ENCODE results near the gene MYO7B.

MYO7B gene

DNA sequence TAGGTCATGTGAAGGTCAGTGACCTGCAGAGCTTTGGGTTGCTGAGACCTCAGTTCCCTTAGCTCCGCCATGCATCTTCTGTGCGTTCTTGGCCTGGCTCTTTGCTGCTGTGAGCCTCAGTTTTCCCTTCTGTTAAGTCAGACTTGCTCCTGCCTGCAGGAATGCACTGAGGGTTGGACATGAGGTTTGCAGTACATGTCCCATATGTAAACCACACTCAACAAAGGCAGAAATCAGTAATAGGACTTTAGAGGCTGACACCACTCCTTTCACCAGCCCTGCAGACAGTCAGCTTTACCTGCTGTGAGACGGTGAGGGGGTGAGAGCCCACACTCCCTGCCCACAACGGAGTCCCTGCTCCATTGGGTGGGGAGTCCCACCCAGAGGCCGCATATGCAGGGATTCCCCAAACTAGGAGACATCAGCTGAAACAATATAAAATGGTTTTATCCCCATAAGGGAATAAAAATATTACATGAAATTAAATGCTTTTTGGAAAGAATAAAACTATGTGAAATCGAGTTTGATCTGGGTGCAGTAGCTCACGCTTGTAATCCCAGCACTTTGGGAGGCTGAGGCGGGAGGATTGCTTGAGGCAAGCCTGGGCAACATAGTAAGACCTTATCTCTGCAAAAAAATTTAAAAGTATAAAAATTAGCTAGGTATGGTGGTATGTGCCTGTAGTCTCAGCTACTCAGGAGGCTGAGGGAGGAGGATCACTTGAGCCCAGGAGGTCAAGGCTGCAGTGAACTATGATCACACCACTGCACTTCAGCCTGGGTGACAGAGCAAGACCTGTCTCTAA, 55.1 kb downstream of the MYO7B start:
- DNase-seq = no peak

DNA sequence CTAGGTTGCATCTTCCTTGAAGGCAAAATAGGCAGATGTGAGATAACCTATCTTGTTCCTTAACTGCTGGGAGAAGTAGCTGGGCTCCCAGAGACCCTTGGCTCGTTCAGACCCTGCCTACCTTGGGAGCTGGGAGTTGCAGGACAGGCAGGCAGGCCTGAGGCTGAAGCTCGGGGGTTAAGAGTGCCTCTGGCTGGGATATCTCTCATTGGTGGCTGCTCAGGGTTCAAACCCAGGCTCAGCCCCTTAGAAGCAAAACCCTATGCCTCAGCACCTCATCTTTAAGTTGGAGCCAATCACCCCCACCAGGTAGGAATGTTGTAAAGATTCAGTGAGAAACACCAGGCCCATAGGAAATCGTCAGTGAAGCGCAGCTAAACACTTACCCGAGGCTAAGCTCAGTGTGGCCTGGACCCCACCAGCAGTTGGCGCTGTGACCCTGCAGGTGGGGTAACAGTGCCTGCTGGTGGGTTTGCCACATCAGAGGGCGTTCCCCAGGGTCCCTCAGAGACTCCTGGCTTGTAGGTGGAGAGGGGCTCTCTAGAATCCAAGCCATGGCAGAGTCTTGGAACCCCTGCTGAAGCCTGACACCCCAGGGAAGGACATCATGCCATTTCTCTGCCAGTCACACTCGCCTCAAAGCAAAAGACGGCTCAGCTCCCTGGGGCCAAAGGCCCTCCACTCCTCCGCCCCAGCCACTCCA, 55.9 kb downstream of the MYO7B start:
- peak; percentile 64 for DNase-seq

DNA sequence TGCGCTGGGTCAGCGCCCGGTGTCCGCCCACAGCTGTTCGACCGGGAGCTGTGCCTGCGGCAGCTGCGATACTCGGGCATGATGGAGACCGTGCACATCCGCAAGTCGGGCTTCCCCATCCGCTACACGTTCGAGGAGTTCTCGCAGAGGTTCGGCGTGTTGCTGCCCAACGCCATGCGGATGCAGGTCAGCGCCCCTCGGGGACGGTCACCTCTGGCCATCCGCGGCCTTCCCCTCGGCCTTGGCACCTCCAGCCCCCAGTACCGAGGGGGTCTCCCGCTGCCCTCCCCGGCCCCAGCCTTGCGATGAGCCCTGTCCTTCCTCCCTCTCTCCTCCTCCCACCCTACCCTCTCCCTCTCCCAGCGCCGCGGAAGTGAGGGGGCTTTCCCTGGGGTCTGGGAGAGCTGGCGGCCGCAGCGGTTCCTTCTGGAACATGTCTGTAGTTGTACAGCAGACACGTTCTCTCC, 57.3 kb downstream of the MYO7B start:
- DNase-seq = no peak

DNA sequence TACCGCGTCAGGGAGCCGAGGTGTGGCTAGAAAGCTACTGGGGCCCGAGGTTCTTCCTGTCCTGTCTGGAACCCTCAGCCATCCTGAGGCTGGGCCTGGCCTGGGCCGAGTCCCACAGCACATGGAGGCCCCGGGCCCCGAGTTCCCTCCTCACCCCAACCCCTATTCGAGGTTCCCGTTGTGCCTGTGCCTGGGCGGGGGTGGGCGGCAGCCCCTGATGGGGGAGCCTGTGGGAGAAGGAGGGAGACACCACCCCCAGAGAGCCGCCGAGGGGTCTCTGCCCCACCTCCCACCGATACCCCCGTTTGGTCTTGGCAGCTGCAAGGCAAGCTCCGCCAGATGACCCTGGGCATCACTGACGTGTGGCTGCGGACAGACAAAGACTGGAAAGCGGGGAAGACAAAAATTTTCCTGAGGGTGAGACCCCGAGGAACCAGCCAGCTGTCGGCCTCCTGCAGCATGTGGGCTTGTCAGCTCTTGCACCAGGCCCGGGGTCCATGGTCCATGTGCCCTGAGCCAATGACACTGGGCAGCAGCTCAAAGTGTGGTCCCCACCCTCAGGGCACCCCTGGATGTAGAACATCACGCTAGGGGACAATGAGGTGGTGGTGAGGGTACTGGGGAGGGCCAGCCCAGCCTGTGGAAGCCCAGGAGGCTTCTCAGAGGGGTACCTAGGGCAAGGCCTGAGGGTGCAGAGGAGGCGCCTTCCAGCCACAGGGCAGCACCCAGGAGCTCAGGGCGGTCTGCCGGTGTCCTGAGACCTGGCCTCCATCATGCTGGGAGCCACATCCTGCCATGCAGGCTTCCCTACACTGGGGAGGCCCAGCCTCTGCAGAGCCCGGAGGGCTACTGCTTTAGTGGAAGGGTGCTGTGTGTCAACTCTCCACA, 58.0 kb downstream of the MYO7B start:
- no peak for DNase-seq

DNA sequence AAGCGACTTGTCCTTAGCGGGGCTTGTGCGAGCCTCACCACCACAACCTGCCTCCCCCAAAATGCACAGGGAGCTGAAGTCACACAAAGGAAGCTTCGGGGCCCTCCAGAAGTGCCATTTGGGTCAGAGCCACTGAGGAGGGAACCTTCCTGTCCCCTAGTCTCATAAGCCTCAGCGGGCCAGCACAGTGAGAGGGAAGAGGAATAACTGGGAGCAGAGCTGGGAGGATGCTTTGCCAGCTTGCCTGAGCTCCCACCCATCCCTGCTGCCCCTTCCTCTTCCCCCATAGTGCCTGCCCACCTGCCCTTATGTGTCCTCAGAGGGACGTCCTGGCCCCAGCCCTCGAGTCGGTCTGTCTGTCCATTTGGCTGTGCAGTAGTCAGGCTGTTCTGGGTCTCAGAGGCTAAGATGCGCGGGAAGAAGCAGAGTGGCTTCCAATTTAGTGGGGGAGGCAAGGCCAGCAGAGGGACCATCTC, 58.7 kb downstream of the MYO7B start:
- no peak for DNase-seq

DNA sequence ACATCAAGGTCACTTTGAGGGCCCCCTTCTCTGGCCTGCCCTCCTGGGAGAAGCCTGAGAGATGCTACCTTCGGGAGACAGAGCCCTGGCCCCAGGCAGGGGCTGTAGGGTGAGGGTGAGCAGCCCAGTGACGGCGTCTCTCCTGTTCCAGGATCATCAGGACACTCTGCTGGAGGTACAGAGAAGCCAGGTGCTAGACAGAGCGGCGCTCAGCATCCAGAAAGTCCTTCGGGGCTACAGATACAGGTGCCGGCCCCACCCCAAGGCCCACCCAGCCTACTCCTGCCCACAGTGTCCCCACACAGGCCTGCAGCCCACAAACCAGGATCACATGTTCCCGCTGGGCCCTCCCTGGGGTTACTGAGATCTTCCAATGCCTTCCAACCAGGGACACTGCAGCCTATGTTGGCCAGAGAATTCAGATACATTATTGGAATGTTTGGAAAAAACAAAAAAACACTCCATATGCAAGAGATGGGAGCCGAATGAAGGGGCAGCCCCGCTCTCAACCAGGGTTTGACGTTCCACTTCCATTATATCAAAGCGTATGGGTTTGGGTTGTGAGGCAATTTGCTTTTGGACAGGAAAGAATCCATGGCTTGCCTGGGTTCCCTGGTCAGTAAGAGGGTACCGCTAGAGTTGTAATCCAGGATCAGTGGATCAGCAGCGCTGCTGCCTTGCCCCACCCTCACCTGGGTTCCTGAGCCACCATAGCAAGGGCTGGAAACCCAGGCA, 61.0 kb downstream of the MYO7B start:
- no peak for DNase-seq

DNA sequence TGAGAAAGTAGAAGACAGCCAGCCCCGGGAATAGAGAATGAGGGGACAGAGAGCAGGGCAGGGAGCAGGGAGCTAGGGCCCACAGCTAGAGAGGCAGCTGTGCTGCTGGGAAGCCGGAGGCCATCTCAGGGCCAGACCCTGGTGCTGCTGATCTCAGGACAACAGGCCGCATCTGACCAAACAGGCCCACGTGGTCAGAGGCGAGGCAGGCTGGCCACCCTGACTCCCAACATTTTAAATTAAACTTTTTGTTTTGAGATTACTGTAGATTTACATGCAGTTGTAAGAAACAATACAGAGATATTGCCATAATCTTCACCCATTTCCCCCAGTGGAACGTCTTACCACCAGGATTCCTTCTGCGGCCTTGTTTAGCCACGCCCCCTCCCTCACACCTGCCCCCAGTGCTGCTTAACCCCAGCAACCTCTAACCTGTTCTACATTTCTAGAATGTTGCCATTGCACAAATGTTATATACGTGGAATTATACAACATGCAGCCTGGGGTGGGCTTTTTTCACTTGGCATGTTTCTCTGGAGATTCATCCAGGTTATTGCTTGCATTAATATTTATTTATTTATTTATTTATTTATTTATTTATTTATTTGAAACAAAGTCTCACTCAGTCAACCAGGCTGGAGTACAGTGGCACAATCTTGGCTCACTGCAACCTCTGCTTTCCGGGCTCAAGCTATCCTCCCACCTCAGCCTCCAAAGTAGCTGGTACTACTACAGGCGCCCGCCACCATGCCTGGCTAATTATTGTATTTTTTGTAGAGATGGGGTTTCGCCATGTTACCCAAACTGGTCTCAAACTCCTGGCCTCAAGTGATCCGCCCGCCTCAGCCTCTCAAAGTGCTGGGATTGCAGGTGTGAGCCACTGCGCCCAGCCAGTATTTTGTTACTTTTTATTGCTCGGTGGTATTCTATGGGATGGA, 61.8 kb downstream of the MYO7B start:
- no peak for DNase-seq

DNA sequence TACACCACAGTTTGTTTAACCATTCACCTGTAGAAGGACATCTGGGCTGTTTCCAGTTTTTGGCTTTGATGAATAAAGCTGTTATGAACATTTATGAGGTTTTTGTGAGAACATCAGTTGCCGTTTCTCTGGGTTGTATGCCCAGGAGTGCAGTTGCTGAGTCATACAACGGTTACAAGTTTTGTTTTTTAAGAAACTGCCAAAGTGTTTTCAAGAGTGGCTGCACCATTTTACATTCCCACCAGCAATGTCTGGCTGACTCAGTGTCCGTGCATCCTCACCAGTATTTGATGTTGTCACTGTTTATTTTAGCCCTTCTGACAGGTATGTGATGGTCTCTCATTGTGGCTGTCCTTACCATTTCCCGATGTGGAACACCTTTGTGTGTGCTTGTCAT, 62.5 kb downstream of the MYO7B start:
- no peak for DNase-seq

DNA sequence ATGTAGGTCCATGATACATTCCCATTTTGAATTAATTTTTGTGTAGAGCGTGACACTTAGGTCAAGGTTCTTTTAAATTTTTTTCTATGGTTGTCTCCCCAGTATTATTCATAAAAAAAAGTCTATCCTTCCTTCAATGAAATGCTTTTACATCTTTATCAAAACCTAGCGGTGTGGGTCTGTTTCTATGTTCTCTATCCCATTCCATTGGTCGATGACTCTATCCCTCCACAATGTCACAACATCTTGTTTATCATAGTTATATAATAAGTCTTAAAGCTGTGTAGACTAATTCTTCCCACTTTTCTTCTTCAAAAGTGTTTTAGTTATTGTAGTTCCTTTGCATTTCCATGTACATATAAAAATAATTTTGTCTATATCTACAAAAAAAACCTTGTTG, 63.2 kb downstream of the MYO7B start:
- no peak for DNase-seq

DNA sequence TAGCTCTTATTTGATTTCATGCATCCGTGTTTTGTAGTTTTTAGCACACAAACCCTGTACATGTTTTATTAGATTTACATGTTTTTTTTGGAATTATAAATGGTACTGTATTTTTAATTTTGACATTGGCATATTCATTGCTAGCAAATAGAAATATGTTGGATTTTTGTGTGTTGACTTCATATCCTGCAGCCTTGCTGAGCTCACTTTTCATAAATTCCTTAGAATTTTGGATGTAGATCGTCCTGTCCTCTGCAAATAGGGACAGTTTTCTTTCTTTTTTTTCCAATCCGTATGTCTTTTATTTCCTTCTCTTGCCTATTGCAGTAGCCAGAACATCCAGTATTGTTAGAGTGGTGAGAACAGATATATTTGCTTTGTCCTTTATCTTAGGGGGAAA, 63.7 kb downstream of the MYO7B start:
- no peak for DNase-seq

DNA sequence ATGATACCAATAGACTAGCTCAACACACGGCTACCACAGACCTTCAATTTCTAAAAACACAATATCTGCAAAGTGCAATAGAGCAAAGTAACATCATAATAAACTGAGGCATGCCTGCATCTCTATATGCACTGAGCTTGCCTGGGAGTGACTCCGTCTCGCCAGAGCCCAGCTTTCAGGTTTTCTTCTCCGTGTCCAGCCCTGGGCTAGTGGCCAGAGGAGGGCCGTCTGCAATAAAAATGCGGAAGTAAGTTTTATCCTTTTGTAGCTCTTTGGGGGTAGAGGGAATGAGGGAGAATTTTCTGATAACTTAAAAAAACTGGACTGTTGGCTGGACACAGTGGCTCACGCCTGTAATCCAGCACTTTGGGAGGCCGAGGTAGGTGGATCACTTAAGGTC, 69.5 kb downstream of the MYO7B start:
- no peak for DNase-seq

DNA sequence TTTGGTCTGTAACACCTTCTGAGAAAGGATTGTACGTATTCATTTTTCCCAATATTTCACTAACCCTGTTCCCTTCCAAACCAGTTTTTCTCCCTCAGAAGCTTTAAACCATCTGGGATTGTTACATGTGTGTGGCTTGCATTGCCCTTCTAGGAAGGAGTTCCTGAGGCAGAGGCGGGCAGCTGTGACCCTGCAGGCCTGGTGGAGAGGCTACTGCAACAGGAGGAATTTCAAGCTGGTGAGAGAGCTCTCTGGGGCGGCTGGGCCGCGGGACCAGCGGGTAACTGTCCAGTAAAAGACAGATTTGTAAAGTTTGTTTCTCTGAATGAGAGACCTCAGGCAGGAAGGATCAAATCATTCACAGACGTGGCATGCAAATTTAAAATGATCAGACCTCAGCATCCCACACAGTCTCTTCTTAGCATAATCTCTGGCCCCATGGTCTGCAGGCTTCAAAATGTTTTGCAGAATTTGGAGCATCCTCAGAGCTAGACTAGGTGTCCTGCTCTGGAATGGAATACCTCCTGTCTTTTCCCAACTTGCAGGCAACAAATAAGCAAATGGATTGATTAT, 70.3 kb downstream of the MYO7B start:
- DNase-seq = no peak

DNA sequence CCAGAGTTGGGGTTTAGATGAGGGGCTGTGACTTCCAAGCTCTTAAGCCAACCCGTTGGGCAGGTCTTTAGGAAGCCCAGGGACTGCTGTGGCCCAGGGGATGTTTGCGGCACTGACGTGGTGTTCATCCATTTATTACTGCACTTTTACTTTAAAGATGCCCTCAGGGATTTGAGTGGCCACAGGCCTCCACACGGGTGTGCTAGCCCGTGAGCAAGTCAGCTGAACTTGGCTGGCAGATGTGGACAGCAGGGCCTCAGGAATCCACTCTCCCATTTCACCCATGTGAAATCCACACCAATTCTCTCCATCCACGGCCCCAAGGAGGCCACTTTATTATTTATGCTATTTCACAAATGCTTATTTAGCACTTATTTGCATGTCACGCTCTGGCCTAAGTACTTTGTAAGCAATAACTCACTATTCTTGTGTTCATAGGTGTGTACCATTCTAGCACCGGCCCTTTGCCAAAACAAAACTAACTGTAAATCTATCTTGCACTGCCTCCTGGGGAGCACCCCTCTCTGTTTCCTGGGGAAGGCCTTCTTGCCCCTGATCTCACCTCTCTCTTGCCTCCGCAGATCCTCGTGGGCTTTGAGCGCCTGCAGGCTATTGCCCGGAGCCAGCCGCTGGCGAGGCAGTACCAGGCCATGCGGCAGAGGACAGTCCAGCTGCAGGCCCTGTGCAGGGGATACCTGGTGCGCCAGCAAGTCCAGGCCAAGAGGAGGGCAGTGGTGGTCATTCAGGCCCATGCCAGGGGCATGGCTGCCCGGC, 71.3 kb downstream of the MYO7B start:
- no peak for DNase-seq

DNA sequence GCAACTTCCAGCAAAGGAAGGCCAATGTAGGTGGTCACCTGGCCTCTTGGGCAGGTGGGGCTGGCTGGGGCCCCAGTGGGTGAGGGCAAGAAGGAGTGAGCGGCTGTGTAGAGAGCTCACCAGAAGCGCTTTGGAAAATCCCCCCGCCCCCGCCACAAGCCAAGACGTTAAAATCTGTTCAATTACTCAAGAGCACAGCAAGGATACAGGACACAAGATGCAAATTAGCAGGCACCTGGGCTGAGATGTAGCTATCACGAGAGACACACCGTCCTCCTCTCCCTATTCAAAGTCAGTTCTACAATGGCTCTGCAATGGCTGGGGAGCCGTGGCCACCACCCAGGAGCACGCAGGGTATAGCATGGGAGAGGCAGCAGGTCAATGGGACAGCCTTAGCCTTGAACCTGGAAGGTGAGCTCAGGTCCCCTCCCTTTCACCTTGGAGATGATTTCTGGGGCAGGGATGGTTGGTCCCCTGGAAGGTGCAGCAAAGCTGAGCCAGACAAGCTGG, 72.0 kb downstream of the MYO7B start:
- no peak for DNase-seq

DNA sequence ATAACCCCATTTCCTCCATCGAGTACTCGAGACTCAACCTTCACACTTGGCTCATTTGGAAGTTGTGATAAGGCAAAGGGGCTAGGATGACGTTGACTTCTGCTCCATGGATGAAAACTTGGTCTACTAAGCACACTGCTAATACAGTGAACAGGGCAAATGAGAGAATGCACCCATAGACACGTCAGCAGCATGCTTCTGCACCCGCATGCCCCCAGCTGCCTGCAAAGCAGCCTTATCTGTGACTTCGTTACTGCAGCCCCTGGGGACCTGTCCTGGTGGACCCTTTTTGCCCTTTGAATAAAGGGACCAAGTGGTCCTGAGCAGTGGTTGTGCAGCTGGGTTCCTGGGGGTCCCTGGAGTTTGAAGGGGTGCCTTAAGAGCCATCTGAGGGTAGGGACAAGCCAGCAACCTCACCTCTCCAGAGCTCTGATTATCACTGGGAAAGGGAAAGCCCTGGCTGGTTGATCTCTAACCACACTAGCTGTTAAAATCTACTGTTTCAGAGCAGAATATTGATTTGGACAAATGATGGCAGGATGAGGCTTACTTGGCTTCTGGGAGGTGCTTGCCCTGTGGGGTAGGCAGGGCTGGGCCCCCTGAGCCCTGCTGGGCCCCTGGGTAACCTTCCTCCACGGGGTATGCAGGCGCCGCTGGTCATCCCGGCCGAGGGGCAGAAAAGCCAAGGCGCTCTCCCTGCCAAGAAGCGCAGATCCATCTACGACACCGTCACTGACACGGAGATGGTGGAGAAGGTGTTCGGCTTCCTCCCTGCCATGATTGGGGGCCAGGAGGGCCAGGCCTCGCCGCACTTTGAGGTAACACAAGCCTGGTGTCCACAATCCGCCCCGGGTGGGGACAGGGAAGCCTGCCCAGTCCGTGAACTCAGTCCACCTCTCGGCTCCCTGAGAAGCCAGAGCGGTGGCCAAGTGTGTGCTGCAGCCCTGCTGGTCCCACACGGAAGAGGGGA, 72.9 kb downstream of the MYO7B start:
- DNase-seq = no peak

DNA sequence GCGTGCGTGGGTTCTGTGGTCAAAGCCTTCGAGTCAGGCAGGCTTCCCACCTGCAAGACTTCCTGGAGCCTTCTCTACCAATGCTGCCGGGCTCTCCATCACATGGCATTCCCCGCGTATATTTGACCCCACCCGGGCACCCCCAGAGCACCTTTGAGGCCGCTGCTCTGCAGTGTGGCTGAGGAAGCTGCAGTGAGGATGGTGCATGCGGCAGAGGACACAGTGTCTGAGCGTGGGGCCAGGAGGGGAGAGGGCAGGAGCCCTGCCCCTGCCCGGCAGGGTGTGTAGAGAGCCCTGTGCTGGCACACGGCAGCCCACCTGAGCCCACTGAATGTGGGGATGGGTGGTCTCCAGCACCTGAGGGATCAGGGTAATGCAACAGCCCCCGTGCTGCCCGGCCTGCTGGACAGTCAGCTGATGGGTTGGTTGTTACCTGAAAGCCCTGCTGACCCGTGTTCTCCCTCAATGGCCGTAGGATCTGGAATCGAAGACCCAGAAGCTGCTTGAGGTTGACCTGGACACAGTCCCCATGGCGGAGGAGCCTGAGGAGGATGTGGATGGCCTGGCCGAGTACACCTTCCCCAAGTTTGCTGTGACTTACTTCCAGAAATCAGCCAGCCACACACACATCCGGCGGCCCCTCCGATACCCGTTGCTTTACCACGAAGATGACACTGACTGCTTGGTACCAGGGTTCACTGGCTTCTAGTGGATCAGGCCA, 73.7 kb downstream of the MYO7B start:
- DNase-seq = no peak

DNA sequence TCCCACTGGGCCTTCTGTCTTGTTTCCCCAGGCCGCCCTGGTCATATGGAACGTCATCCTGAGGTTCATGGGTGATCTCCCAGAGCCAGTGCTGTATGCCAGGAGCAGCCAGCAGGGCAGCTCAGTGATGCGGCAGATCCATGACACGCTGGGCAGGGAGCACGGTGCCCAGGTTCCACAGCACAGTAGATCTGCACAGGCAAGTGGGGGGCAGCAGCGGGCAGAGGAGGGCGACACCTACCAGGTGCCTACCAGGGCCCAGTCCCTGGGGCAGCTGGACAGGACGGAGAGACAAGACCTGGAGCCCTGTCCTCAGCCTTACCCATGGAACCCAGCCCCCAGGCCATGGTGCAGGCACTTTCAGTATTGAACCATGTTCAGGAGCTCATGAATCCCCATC, 74.3 kb downstream of the MYO7B start:
- DNase-seq = no peak

DNA sequence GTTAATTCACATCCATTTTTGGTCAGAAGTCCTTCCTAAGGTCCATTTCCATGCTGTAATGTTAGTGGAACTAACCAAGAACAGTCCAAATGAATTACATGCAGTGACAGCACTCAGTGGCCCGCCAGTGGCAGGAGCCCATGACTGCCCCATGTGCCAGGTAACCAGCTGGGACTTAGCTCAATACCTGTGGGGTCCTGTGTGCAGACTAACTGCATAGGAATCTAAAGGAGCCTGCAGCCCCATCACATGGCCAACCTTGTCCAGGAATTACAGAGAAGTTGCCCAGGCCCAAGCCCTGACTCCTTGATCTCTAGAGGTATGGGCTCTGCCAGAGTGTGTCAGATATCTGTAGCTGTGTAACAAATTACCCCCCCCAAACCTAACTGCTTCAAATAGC, 75.1 kb downstream of the MYO7B start:
- no peak for DNase-seq
